ENCODE measurements around the gene SYVN1. TPM values are rescaled to one million over a fixed set of nuclear protein-coding genes. Genes with fewer than 3 reads are reported as not detected.

Gene SYVN1
- total and polyA plus RNA-seq, 10 of the 15 experiments (the other 5 are each of a cell fraction or from before 2014, with no cell fraction given) = 0.79 to 63.6 (median 20.1) TPM

DNA sequence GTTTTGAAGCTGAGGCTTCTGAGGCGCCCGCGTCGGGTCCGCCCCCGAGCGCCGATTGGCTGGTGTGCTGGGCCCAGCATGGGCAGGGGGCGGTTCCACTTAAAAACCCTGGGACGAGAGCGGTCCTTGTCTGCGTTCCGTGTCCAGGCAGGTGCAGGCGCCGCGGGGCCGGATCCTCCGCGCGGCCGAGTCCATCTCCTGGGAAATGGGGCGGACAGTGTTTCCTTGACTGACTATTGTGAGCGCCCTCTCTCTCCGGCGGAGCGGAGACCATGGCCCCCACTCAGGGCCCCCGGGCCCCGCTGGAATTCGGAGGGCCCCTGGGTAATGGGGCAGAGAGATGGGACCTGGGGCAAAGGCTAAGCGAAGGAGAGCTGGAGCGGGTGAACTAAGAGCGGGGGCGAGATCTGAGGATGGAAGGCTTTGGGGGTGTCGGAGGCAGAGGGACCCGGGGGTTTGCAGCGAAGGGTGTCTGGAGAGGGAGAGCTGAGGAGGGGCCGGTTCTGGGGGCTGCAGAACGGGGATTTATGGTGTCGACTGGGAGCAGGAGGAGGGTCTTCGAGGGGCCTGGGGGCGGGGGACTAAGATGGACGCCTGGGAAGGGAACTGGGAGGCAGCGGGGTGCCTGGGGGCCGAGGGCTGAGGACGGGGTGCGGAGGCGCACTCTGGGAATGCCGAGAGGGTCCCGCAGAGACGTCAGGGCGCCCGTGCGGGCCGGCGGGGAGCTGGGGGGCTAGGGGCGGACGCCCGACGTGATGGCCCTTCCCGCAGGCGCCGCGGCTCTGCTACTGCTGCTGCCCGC is 22.4 kb downstream of the SYVN1 start, which contains the start of gene TM7SF2 (continued):
- no peak for TF ChIP-seq TBL1XR1 (IDR thresholded peaks at IDR 0.05; ENCODE audit: low read depth, low read length)
- TF ChIP-seq SPI1 (IDR thresholded peaks at IDR 0.05; ENCODE audit: borderline replicate concordance, insufficient read depth, low read depth, low read length) = no peak
- no peak for TF ChIP-seq ZZZ3 (IDR thresholded peaks at IDR 0.05; ENCODE audit: control insufficient read depth, insufficient read length, low read depth)
- TF ChIP-seq KAT2A (conservative IDR thresholded peaks at IDR 0.05; ENCODE audit: control insufficient read depth, low read depth, low read length) = no peak
- no peak for TF ChIP-seq CHD1 (IDR thresholded peaks at IDR 0.05; ENCODE audit: low read depth, low read length)
- TF ChIP-seq POU2F2 (IDR thresholded peaks at IDR 0.05; ENCODE audit: borderline replicate concordance, low read depth, low read length) = peak; percentile 56; the same call in 1 of the 3 replicates
- TF ChIP-seq HDAC6 (IDR thresholded peaks at IDR 0.05; ENCODE audit: unreplicated experiment) = peak; percentile 74
- no peak for TF ChIP-seq HCFC1 (IDR thresholded peaks at IDR 0.05; ENCODE audit: low read length)
- no peak for TF ChIP-seq ZNF24 (IDR thresholded peaks at IDR 0.05)
- peak; percentile 8; the same call in 1 of the 2 replicates for TF ChIP-seq ZBED1 (IDR thresholded peaks at IDR 0.05; ENCODE audit: borderline replicate concordance)
- TF ChIP-seq JUNB (IDR thresholded peaks at IDR 0.05) = no peak
- TF ChIP-seq YBX1 (IDR thresholded peaks at IDR 0.05) = no peak
- TF ChIP-seq SUZ12 (IDR thresholded peaks at IDR 0.05; ENCODE audit: unreplicated experiment) = no peak
- TF ChIP-seq MTA2 (IDR thresholded peaks at IDR 0.05; ENCODE audit: low read depth) = no peak
- TF ChIP-seq NFXL1 (IDR thresholded peaks at IDR 0.05; ENCODE audit: borderline replicate concordance) = no peak
- TF ChIP-seq FOXM1 (IDR thresholded peaks at IDR 0.05; ENCODE audit: low read depth, low read length) = no peak
- TF ChIP-seq, protein P1, sequence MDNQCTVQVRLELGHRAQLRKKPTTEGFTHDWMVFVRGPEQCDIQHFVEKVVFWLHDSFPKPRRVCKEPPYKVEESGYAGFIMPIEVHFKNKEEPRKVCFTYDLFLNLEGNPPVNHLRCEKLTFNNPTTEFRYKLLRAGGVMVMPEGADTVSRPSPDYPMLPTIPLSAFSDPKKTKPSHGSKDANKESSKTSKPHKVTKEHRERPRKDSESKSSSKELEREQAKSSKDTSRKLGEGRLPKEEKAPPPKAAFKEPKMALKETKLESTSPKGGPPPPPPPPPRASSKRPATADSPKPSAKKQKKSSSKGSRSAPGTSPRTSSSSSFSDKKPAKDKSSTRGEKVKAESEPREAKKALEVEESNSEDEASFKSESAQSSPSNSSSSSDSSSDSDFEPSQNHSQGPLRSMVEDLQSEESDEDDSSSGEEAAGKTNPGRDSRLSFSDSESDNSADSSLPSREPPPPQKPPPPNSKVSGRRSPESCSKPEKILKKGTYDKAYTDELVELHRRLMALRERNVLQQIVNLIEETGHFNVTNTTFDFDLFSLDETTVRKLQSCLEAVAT (IDR thresholded peaks at IDR 0.05) = 0 out of 2 replicates have a peak, but pooled peaks have one; percentile 19
- TF ChIP-seq, protein P2, sequence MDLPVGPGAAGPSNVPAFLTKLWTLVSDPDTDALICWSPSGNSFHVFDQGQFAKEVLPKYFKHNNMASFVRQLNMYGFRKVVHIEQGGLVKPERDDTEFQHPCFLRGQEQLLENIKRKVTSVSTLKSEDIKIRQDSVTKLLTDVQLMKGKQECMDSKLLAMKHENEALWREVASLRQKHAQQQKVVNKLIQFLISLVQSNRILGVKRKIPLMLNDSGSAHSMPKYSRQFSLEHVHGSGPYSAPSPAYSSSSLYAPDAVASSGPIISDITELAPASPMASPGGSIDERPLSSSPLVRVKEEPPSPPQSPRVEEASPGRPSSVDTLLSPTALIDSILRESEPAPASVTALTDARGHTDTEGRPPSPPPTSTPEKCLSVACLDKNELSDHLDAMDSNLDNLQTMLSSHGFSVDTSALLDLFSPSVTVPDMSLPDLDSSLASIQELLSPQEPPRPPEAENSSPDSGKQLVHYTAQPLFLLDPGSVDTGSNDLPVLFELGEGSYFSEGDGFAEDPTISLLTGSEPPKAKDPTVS (IDR thresholded peaks at IDR 0.05; ENCODE audit: low read depth, low read length) = no peak
- TF ChIP-seq, protein P3, sequence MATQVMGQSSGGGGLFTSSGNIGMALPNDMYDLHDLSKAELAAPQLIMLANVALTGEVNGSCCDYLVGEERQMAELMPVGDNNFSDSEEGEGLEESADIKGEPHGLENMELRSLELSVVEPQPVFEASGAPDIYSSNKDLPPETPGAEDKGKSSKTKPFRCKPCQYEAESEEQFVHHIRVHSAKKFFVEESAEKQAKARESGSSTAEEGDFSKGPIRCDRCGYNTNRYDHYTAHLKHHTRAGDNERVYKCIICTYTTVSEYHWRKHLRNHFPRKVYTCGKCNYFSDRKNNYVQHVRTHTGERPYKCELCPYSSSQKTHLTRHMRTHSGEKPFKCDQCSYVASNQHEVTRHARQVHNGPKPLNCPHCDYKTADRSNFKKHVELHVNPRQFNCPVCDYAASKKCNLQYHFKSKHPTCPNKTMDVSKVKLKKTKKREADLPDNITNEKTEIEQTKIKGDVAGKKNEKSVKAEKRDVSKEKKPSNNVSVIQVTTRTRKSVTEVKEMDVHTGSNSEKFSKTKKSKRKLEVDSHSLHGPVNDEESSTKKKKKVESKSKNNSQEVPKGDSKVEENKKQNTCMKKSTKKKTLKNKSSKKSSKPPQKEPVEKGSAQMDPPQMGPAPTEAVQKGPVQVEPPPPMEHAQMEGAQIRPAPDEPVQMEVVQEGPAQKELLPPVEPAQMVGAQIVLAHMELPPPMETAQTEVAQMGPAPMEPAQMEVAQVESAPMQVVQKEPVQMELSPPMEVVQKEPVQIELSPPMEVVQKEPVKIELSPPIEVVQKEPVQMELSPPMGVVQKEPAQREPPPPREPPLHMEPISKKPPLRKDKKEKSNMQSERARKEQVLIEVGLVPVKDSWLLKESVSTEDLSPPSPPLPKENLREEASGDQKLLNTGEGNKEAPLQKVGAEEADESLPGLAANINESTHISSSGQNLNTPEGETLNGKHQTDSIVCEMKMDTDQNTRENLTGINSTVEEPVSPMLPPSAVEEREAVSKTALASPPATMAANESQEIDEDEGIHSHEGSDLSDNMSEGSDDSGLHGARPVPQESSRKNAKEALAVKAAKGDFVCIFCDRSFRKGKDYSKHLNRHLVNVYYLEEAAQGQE (IDR thresholded peaks at IDR 0.05; ENCODE audit: low read depth, low read length) = no peak
- TF ChIP-seq CEBPB (IDR thresholded peaks at IDR 0.05; ENCODE audit: borderline replicate concordance in 1 of 2, low read depth in 2 of 2, low read length in 2 of 2) = no peak
- no peak for TF ChIP-seq SREBF2 (IDR thresholded peaks at IDR 0.05; ENCODE audit: low read length)
- no peak for TF ChIP-seq RELA (IDR thresholded peaks at IDR 0.05; ENCODE audit: borderline replicate concordance, partially characterized antibody)
- TF ChIP-seq, protein P4, sequence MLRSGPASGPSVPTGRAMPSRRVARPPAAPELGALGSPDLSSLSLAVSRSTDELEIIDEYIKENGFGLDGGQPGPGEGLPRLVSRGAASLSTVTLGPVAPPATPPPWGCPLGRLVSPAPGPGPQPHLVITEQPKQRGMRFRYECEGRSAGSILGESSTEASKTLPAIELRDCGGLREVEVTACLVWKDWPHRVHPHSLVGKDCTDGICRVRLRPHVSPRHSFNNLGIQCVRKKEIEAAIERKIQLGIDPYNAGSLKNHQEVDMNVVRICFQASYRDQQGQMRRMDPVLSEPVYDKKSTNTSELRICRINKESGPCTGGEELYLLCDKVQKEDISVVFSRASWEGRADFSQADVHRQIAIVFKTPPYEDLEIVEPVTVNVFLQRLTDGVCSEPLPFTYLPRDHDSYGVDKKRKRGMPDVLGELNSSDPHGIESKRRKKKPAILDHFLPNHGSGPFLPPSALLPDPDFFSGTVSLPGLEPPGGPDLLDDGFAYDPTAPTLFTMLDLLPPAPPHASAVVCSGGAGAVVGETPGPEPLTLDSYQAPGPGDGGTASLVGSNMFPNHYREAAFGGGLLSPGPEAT (IDR thresholded peaks at IDR 0.05; ENCODE audit: low read depth) = peak; percentile 35; the same call in 1 of the 2 replicates
